Mesenchymal stem cell (in vitro differentiated cells and primary cell): ENCODE results near the gene ARHGAP24.

ENCODE experiments used
- DNase-seq: peaks from one replicate; pipeline ENCODE4 v3.0.0-alpha.2; 2013
- H2AFZ ChIP-seq: one replicate; pipeline ENCODE4 v1.6.1; 2013; ENCODE audit warnings: low read depth, mild to moderate bottlenecking, control low read depth, inconsistent platforms, low read length, moderate library complexity
- H2AK5ac ChIP-seq: 2 replicates; pipeline ENCODE4 v1.6.1; 2013; ENCODE audit warnings: low read length, moderate library complexity, mild to moderate bottlenecking, inconsistent platforms; ENCODE audit not compliant: severe bottlenecking
- H2BK120ac ChIP-seq: one replicate; pipeline ENCODE4 v1.6.1; 2013; ENCODE audit warnings: low read depth, mild to moderate bottlenecking, inconsistent platforms, low read length, moderate library complexity
- H2BK12ac ChIP-seq, 2 experiments: one replicate each; pipeline ENCODE4 v1.6.1; 2013; ENCODE audit warnings: inconsistent platforms in 2 of 2, low read length in 2 of 2, mild to moderate bottlenecking in 2 of 2, moderate library complexity in 2 of 2, control low read depth in 1 of 2
- H2BK15ac ChIP-seq: one replicate; pipeline ENCODE4 v1.6.1; 2013; ENCODE audit warnings: mild to moderate bottlenecking, low read depth, inconsistent platforms; ENCODE audit not compliant: poor library complexity, severe bottlenecking
- H2BK5ac ChIP-seq: 2 replicates; pipeline ENCODE4 v1.6.1; 2013; ENCODE audit warnings: low read depth, mild to moderate bottlenecking, low read length, control low read depth, inconsistent platforms; ENCODE audit not compliant: poor library complexity, severe bottlenecking
- H3K14ac ChIP-seq, 2 experiments: one replicate each; pipeline ENCODE4 v1.6.1; 2013; ENCODE audit warnings: inconsistent platforms in 2 of 2, low read length in 2 of 2, control low read depth in 1 of 2, mild to moderate bottlenecking in 1 of 2, moderate library complexity in 1 of 2
- H3K18ac ChIP-seq, 2 experiments: one replicate each; pipeline ENCODE4 v1.6.1; 2013; ENCODE audit warnings: inconsistent platforms in 2 of 2, low read length in 2 of 2, control low read depth in 1 of 2, low read depth in 1 of 2, mild to moderate bottlenecking in 1 of 2
- H3K23ac ChIP-seq, 2 experiments: one replicate each; pipeline ENCODE4 v1.6.1; 2013; ENCODE audit warnings: inconsistent platforms in 2 of 2, low read length in 2 of 2, mild to moderate bottlenecking in 2 of 2, moderate library complexity in 2 of 2, control low read depth in 1 of 2
- H3K27ac ChIP-seq: 2 replicates; pipeline ENCODE4 v1.5.1; 2013; ENCODE audit warnings: mild to moderate bottlenecking, moderate library complexity, low read length, control low read depth, inconsistent platforms; ENCODE audit not compliant: poor library complexity, severe bottlenecking
- H3K27me3 ChIP-seq, 2 experiments: 2 replicates each; pipeline versions ENCODE4 v1.6.1 to v1.7.0; 2013; ENCODE audit warnings: low read length in 2 of 2, mild to moderate bottlenecking in 2 of 2, moderate library complexity in 2 of 2, control low read depth in 1 of 2, inconsistent platforms in 1 of 2; ENCODE audit not compliant: control insufficient read depth in 1 of 2, insufficient read depth in 1 of 2
- H3K36me3 ChIP-seq, 2 experiments: 2 replicates each; pipeline versions ENCODE4 v1.6.1 to v1.7.0; 2013; ENCODE audit warnings: low read length in 2 of 2, control low read depth in 1 of 2, inconsistent platforms in 1 of 2, low read depth in 1 of 2, mild to moderate bottlenecking in 1 of 2; ENCODE audit not compliant: insufficient read depth in 2 of 2, control insufficient read depth in 1 of 2
- H3K4ac ChIP-seq, 2 experiments: one replicate each; pipeline ENCODE4 v1.6.1; 2013; ENCODE audit warnings: inconsistent platforms in 2 of 2, low read length in 2 of 2, mild to moderate bottlenecking in 2 of 2, moderate library complexity in 2 of 2, control low read depth in 1 of 2, low read depth in 1 of 2
- H3K4me1 ChIP-seq: 2 replicates; pipeline ENCODE4 v1.6.1; 2013; ENCODE audit warnings: low read depth, low read length, control low read depth; ENCODE audit not compliant: control insufficient read depth, insufficient read depth
- H3K4me2 ChIP-seq: 2 replicates; pipeline ENCODE4 v1.6.1; 2013; ENCODE audit warnings: low read length, mild to moderate bottlenecking, inconsistent platforms; ENCODE audit not compliant: poor library complexity, severe bottlenecking
- H3K4me3 ChIP-seq, 2 experiments: 2 replicates each; pipeline versions ENCODE4 v1.5.1 to v1.7.0; 2013; ENCODE audit warnings: low read length in 2 of 2, mild to moderate bottlenecking in 2 of 2, control low read depth in 1 of 2, low read depth in 1 of 2; ENCODE audit not compliant: insufficient read depth in 1 of 2
- H3K79me1 ChIP-seq: replicated peaks from 2 replicates; pipeline ENCODE4 v1.6.1; 2013; ENCODE audit warnings: mild to moderate bottlenecking, control low read depth, low read length, inconsistent platforms; ENCODE audit not compliant: poor library complexity, severe bottlenecking
- H3K9ac ChIP-seq: 2 replicates; pipeline ENCODE4 v1.7.0; 2013; ENCODE audit warnings: mild to moderate bottlenecking, low read length, moderate library complexity
- H3K9me3 ChIP-seq: 2 replicates; pipeline ENCODE4 v1.7.0; 2013; ENCODE audit warnings: mild to moderate bottlenecking, low read length; ENCODE audit not compliant: control insufficient read depth
- H4K8ac ChIP-seq: one replicate; pipeline ENCODE4 v1.6.1; 2013; ENCODE audit warnings: inconsistent platforms, mild to moderate bottlenecking, low read length, moderate library complexity
- H4K91ac ChIP-seq: one replicate; pipeline ENCODE4 v1.6.1; 2013; ENCODE audit warnings: mild to moderate bottlenecking, low read length, inconsistent platforms
- WGBS: methylation state at CpG from one replicate; pipeline ENCODE4 v1.1.7; 2013; ENCODE audit warnings: mixed read lengths; 5-methylcytosine and 5-hydroxymethylcytosine counted together

ARHGAP24 gene

DNA sequence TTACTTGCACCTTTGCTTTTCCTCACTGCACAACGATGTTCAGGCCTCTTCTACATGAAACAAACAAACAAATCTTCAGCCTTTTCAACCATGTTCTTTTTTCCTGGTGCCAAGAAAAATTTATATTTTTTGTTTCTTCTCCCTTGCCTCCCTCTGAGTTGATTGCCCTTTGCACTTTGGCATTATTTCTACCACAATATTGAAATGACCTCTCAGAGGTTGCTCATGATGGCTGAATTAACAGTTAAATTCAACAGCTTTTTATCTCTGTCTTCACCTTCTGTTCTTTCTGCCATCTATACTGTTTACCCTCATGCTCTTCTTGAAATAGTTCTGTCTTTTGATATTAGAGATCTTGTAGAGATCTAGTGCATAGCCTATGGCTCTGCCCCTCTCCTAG is 308.9 kb downstream of the ARHGAP24 start:
- WGBS = 0% methylated on average over 1 of the region's 1 CpG
- Histone ChIP-seq H3K79me1 (peaks cover 12% of the 10 kb centered on the region), H3K27me3 (no peaks in the 10 kb centered on the region), H3K36me3 (no peaks in the 10 kb centered on the region), H3K4me2 (no peak overlapping the region), H4K8ac (no peak overlapping the region), H4K91ac (no peak overlapping the region), H2BK5ac (no peak overlapping the region), H3K4me3 (no peak overlapping the region), H2BK15ac (no peak overlapping the region), H2AFZ (no peak overlapping the region), H3K27ac (no peak overlapping the region), H3K4ac (no peak overlapping the region), H3K4me1 (peaks cover 4% of the 10 kb centered on the region), H3K23ac (no peak overlapping the region), H3K9me3 (no peaks in the 10 kb centered on the region), H3K9ac (peak overlapping the region; percentile 36), H3K14ac (no peak overlapping the region), H2BK120ac (no peak overlapping the region), H3K18ac (no peak overlapping the region), H2AK5ac (no peak overlapping the region), H2BK12ac (no peak overlapping the region)
- no peak for DNase-seq

DNA sequence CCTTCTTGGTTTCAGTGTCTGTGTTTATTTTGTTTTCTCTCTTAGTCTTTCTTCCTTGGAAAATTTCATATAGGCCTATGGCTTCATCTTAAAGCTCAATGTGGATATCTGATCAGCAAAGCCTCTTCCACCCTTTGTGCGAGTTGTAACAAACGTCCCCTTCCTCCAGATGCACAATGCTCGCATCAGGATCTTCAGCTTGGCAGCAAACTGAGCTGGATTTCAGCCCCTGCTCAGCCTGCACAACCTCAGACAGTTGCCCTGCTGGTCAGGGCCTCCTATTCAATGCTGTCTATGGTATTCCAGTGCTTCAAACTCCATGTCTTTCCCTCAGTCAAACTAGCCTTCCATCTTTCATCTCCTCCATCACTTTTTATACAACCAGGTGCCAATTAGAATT is 309.4 kb downstream of the ARHGAP24 start:
- Histone ChIP-seq H3K27me3 (no peaks in the 10 kb centered on the region), H4K91ac (peak overlapping the region; percentile 88), H3K36me3 (no peaks in the 10 kb centered on the region), H3K79me1 (peaks cover 14% of the 10 kb centered on the region), H2BK120ac (no peak overlapping the region), H2BK12ac (peak overlapping the region in 1 of 2 experiments; percentile 100), H3K4me1 (peaks cover 4% of the 10 kb centered on the region), H3K18ac (peak overlapping the region; percentile 88), H3K9me3 (no peaks in the 10 kb centered on the region), H3K4me3 (no peak overlapping the region), H2AFZ (no peak overlapping the region), H3K4me2 (no peak overlapping the region), H2BK15ac (no peak overlapping the region), H2AK5ac (no peak overlapping the region), H3K23ac (peak overlapping the region in 1 of 2 experiments; percentile 93), H3K27ac (no peak overlapping the region), H3K9ac (peak overlapping the region; percentile 36), H4K8ac (peak overlapping the region; percentile 74), H3K4ac (peak overlapping the region; percentile 88 to 97), H2BK5ac (no peak overlapping the region), H3K14ac (peak overlapping the region in 1 of 2 experiments; percentile 44)
- 65% methylated on average over 3 of the region's 3 CpGs for WGBS
- peak; percentile 50 for DNase-seq

DNA sequence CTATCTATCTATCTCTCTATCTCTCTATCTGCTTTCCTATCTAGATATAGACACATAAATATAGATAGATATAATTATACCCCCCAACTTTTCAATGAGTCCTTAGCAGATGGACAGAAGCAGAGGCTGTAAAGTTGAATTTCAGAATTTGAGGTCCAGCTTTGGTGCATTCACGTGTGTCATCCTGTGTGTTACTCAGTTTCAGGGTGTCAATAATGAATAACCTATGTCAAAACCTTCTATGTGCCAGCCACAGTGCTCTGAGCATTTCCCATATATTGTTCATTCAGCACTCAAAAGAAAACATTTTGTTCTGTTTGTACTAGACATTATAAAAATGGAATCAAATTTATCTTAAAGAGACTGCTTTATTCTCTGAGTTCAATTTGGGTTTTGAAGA is 310.0 kb downstream of the ARHGAP24 start:
- H2BK15ac ChIP-seq = no peak overlapping the region
- H2BK12ac ChIP-seq = peak overlapping the region in 1 of 2 experiments; percentile 77
- no peaks in the 10 kb centered on the region for H3K27me3 ChIP-seq

DNA sequence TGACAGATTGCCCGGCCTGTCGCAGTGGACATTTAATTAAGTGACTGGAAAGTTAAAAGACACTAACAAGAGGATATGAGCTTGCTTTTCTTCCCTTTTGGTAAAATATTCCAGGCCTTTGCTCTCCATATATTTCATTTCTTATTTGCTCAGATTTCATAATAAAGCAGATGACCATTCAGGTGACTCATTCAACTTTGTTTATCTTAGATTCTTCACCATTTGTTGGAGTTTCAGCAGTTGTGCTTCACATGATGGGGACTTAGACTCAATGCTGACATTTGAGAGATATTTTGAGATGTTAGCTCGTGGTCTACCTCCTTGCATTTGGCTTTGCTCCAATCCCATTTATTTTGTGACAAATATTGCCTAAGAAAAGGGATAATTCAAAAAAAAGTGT is 312.2 kb downstream of the ARHGAP24 start:
- H4K8ac ChIP-seq = no peak overlapping the region
- H3K9me3 ChIP-seq = no peaks in the 10 kb centered on the region
- H3K4ac ChIP-seq = peak overlapping the region; percentile 29 to 47
- no peak overlapping the region for H3K27ac ChIP-seq
- peak overlapping the region in 1 of 2 experiments; percentile 67 for H3K18ac ChIP-seq
- H3K79me1 ChIP-seq = peaks cover 20% of the 10 kb centered on the region
- H3K36me3 ChIP-seq = no peaks in the 10 kb centered on the region
- H2BK12ac ChIP-seq = peak overlapping the region in 1 of 2 experiments; percentile 21
- no peak overlapping the region for H3K23ac ChIP-seq
- no peak overlapping the region for H3K14ac ChIP-seq
- DNase-seq = peak; percentile 89
- no peak overlapping the region for H2BK120ac ChIP-seq
- peak overlapping the region; percentile 73 for H3K9ac ChIP-seq
- peaks cover 4% of the 10 kb centered on the region for H3K4me1 ChIP-seq
- no peaks in the 10 kb centered on the region for H3K27me3 ChIP-seq
- H2BK15ac ChIP-seq = no peak overlapping the region
- H2AK5ac ChIP-seq = no peak overlapping the region
- H2AFZ ChIP-seq = no peak overlapping the region
- no peak overlapping the region for H3K4me2 ChIP-seq
- H4K91ac ChIP-seq = no peak overlapping the region
- WGBS = 0% methylated on average over 1 of the region's 3 CpGs
- no peak overlapping the region for H2BK5ac ChIP-seq
- H3K4me3 ChIP-seq = no peak overlapping the region

More for the DNA sequence above, 310.0 kb downstream of the ARHGAP24 start:
- H2AFZ ChIP-seq = no peak overlapping the region
- no peak overlapping the region for H3K4ac ChIP-seq
- no peaks in the 10 kb centered on the region for H3K9me3 ChIP-seq
- H3K23ac ChIP-seq = no peak overlapping the region
- peaks cover 14% of the 10 kb centered on the region for H3K79me1 ChIP-seq
- H3K4me1 ChIP-seq = peaks cover 4% of the 10 kb centered on the region
- H2BK120ac ChIP-seq = no peak overlapping the region
- H2AK5ac ChIP-seq = no peak overlapping the region
- H3K4me2 ChIP-seq = no peak overlapping the region
- no peak overlapping the region for H3K4me3 ChIP-seq
- H3K27ac ChIP-seq = no peak overlapping the region
- H3K9ac ChIP-seq = no peak overlapping the region
- no peak overlapping the region for H3K18ac ChIP-seq
- H4K91ac ChIP-seq = no peak overlapping the region
- no peaks in the 10 kb centered on the region for H3K36me3 ChIP-seq
- H4K8ac ChIP-seq = no peak overlapping the region
- DNase-seq = no peak
- H3K14ac ChIP-seq = no peak overlapping the region
- 29% methylated on average over 1 of the region's 1 CpG for WGBS
- H2BK5ac ChIP-seq = no peak overlapping the region
